Esophagus muscularis mucosa (tissue), 4 donors: ENCODE measurements around the gene RAB11FIP4. TPM values are rescaled to one million over a fixed set of nuclear protein-coding genes. Genes with fewer than 3 reads are reported as not detected.

Source experiments
- DNase-seq: peaks from one replicate; pipeline ENCODE4 v3.0.0-alpha.2; 2017; ENCODE audit errors: extremely low spot score
- H3K27ac ChIP-seq, 4 donors: fragments of 200-600 bp; sonication (generic); replicated peaks in 1 of 4; 1 replicate in 3 of 4; 2 replicates in 1 of 4; pipeline ENCODE4 v1.5.1; 2016 to 2019; ENCODE audit warnings: mild to moderate bottlenecking in 1 of 4
- H3K27me3 ChIP-seq, 4 donors: fragments of 200-600 bp; sonication (generic); one replicate each; pipeline versions ENCODE4 v1.5.1 to v1.6.0; 2016 to 2019
- H3K36me3 ChIP-seq, 4 donors: fragments of 200-600 bp; sonication (generic); one replicate each; pipeline ENCODE4 v1.5.1; 2016 to 2019
- H3K4me1 ChIP-seq, 4 donors: fragments of 200-600 bp; sonication (generic); one replicate each; pipeline ENCODE4 v1.5.1; 2016 to 2019
- H3K4me3 ChIP-seq, 4 donors: fragments of 200-600 bp; sonication (generic); 1 replicate in 2 of 4; 2 replicates in 2 of 4; pipeline ENCODE4 v1.5.1; 2016 to 2019; ENCODE audit warnings: mild to moderate bottlenecking in 4 of 4, moderate library complexity in 1 of 4
- H3K9me3 ChIP-seq, 4 donors: fragments of 200-600 bp; sonication (generic); 1 replicate in 3 of 4; 2 replicates in 1 of 4; pipeline ENCODE4 v1.5.1; 2016 to 2019
- EP300 ChIP-seq: sonication (generic); formaldehyde crosslinking; IDR thresholded peaks from one replicate; pipeline ENCODE4 v1.6.1; 2017; ENCODE audit warnings: antibody characterized with exemption
- POLR2A ChIP-seq: fragments of 450-650 bp; IDR thresholded peaks from one replicate; pipeline ENCODE4 v1.6.1; 2017; ENCODE audit warnings: antibody characterized with exemption, moderate library complexity, mild to moderate bottlenecking, low read depth
- POLR2AphosphoS5 ChIP-seq, 2 donors: sonication (generic); formaldehyde crosslinking; IDR thresholded peaks; one replicate each; pipeline ENCODE4 v1.6.1; 2017; ENCODE audit warnings: antibody characterized with exemption in 2 of 2
- WGBS: methylation state at CpG from one replicate; pipeline ENCODE4 v1.1.5; 2018; 5-methylcytosine and 5-hydroxymethylcytosine counted together
- intact Hi-C: fragments of 100-400 bp; cut with DNase I; formaldehyde crosslinking; loops from one replicate; pipeline ENCODE4 v1.15.1; 2023
- total RNA-seq, 4 donors: library from RNA; depleted of rRNA; stranded (reverse); fragments of >200 nt; gene quantifications; one replicate each; pipeline versions ENCODE4 v1.1.0 to v1.2.1, GENCODE V29; 2016
- TF ChIP-seq, protein P1 (sequence below), 3 experiments: fragments of 200-600 bp in 2 of 3; fragments of 450-650 bp in 1 of 3; sonication (generic) in 2 of 3; IDR thresholded peaks; one replicate each; pipeline ENCODE4 v1.5.1; 2017 to 2019; ENCODE audit warnings: antibody characterized with exemption in 3 of 3, mild to moderate bottlenecking in 2 of 3, moderate library complexity in 1 of 3

Gene RAB11FIP4
- total RNA-seq, 4 donors from 2014 or later = 0.75 to 2.3 (median 1.7) TPM

GRCh38 chr17:31515267-31515666 is 123.8 kb downstream of the RAB11FIP4 start:
- no peaks in the 10 kb centered on the region for H3K36me3 ChIP-seq
- no peak overlapping the region for H3K27ac ChIP-seq
- intact Hi-C loops = no loop called here
- H3K9me3 ChIP-seq = no peaks in the 10 kb centered on the region
- 60% methylated on average over 4 of the region's 8 CpGs for WGBS
- TF ChIP-seq EP300 (no peak), POLR2AphosphoS5 (IDR thresholded peaks at IDR 0.05) (no peak), POLR2A (no peak)
- TF ChIP-seq, protein P1, sequence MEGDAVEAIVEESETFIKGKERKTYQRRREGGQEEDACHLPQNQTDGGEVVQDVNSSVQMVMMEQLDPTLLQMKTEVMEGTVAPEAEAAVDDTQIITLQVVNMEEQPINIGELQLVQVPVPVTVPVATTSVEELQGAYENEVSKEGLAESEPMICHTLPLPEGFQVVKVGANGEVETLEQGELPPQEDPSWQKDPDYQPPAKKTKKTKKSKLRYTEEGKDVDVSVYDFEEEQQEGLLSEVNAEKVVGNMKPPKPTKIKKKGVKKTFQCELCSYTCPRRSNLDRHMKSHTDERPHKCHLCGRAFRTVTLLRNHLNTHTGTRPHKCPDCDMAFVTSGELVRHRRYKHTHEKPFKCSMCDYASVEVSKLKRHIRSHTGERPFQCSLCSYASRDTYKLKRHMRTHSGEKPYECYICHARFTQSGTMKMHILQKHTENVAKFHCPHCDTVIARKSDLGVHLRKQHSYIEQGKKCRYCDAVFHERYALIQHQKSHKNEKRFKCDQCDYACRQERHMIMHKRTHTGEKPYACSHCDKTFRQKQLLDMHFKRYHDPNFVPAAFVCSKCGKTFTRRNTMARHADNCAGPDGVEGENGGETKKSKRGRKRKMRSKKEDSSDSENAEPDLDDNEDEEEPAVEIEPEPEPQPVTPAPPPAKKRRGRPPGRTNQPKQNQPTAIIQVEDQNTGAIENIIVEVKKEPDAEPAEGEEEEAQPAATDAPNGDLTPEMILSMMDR (IDR thresholded peaks at IDR 0.05) = no peak
- peaks cover 5 to 9% (median 6%) of the 10 kb centered on the region in 4 donors for H3K4me1 ChIP-seq
- H3K4me3 ChIP-seq = no peak overlapping the region
- peaks cover 0 to 13% (median 0%) of the 10 kb centered on the region in 4 donors for H3K27me3 ChIP-seq
- no peak for DNase-seq

DNA sequence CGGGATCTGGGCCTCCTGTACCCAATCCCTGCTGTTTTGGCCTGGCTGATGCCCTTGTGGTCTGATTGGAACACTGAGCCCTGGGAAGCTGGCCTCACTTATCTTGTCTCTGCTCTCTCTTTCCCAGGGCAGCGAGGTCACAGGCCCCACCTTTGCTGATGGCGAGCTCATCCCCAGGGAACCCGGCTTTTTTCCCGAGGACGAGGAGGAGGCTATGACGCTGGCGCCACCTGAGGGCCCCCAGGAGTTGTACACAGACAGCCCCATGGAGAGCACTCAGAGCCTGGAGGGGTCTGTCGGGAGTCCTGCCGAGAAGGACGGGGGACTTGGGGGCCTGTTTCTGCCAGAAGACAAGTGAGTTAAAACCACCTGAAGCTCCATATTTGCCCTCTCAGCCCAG is 126.0 kb downstream of the RAB11FIP4 start:
- TF ChIP-seq EP300 (no peak), POLR2A (no peak), POLR2AphosphoS5 (IDR thresholded peaks at IDR 0.05) (no peak)
- TF ChIP-seq, protein P1 (IDR thresholded peaks at IDR 0.05) = no peak
- Histone ChIP-seq H3K27ac (no peak overlapping the region), H3K27me3 (peaks cover 0 to 4% (median 0%) of the 10 kb centered on the region in 4 donors), H3K4me1 (no peaks in the 10 kb centered on the region), H3K4me3 (no peak overlapping the region), H3K9me3 (no peaks in the 10 kb centered on the region), H3K36me3 (no peaks in the 10 kb centered on the region)
- intact Hi-C loops = no loop called here
- DNase-seq = no peak
- 55% methylated on average over 11 of the region's 11 CpGs for WGBS

DNA sequence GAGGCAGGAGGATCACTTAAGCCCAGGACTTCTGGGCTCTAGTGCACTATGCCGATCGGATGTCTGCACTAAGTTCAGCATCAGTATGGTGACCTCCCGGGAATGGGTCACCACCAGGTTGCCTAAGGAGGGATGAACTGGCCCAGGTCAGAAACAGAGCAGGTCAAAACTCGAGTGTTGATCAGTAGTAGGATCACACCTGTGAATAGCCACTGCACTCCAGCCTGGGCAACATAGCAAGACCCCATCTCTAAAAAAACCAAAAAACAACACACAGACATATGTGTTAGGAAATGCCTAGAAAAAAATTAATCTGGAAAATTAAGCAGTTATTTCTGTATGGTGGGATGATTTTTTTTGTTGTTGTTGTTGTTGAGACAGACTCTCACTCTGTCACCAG is 127.0 kb downstream of the RAB11FIP4 start:
- WGBS = 93% methylated on average over 4 of the region's 4 CpGs
- H3K36me3 ChIP-seq = peaks cover 0 to 1% (median under 1%) of the 10 kb centered on the region in 4 donors
- no peak for TF ChIP-seq EP300
- TF ChIP-seq POLR2AphosphoS5 (IDR thresholded peaks at IDR 0.05) = no peak
- no peak for TF ChIP-seq POLR2A
- TF ChIP-seq, protein P1 (IDR thresholded peaks at IDR 0.05) = no peak
- H3K27ac ChIP-seq = no peak overlapping the region
- intact Hi-C loops = no loop called here
- H3K9me3 ChIP-seq = no peaks in the 10 kb centered on the region
- H3K4me1 ChIP-seq = no peaks in the 10 kb centered on the region
- peaks cover 0 to 9% (median 0%) of the 10 kb centered on the region in 4 donors for H3K27me3 ChIP-seq
- H3K4me3 ChIP-seq = no peak overlapping the region
- DNase-seq = no peak

DNA sequence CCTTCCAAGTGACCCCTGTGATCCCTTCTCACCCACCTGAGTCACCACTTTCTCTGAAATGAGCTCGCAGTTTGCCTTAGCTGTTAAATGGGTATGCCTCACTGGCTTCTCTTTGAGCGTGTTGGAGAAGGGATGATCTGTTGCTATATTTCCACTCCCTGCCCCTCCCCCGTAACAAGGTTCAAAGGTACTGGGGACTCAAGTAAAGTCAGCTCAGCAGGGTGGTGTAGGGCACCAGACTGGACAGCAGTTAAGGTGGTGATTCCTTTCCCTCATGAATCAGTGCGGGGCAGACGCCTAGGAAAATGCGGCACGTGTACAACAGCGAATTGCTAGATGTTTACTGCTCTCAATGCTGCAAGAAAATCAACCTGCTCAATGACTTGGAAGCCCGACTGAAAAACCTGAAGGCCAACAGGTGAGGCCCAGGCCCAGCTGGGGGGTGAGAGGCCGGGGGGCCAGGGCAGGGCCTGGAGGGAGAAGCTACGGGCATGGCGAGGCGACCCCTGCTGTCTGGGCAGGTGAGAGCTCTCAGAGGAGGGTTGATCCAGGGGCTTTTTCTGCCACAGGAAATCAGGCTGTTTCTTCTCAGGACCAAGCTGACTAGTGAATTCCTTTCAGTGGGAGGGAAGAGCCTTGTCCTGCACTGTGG is 130.3 kb downstream of the RAB11FIP4 start:
- no peak for DNase-seq
- 93% methylated on average over 12 of the region's 13 CpGs for WGBS

More for the DNA sequence above, 130.3 kb downstream of the RAB11FIP4 start:
- H3K4me3 ChIP-seq = no peak overlapping the region
- H3K27ac ChIP-seq = no peak overlapping the region
- peaks cover 0 to 9% (median 0%) of the 10 kb centered on the region in 4 donors for H3K27me3 ChIP-seq
- H3K9me3 ChIP-seq = no peaks in the 10 kb centered on the region
- peaks cover 0 to 7% (median 3%) of the 10 kb centered on the region in 4 donors for H3K4me1 ChIP-seq
- TF ChIP-seq, protein P1 (IDR thresholded peaks at IDR 0.05) = no peak
- no peak for TF ChIP-seq EP300
- TF ChIP-seq POLR2A = no peak
- no peak for TF ChIP-seq POLR2AphosphoS5 (IDR thresholded peaks at IDR 0.05)
- intact Hi-C loops = no loop called here
- H3K36me3 ChIP-seq = peaks cover 0 to 8% (median 3%) of the 10 kb centered on the region in 4 donors
